D721Med (cell line): Measurements from ENCODE around the gene NLGN1.

Experiments
- DNase-seq: peaks from one replicate; pipeline ENCODE4 v3.0.0; 2011; ENCODE audit warnings: low spot score; ENCODE audit not compliant: insufficient read length
- FAIRE-seq: peaks from 2 replicates; lab custom pipeline; 2011; peaks lifted over from hg19 to GRCh38; lab: Jason Lieb, UNC
- CTCF ChIP-seq: IDR thresholded peaks from 2 replicates; pipeline ENCODE4 v1.5.1; 2012; ENCODE audit warnings: mild to moderate bottlenecking, control low read depth; ENCODE audit not compliant: insufficient read depth; ENCODE audit errors: missing control alignments

Gene NLGN1

GRCh38 chr3:173395412-173396181 is 1.9 kb upstream of the NLGN1 start:
- DNase-seq (no peak), FAIRE-seq (no peak)
- TF ChIP-seq CTCF: no peak

- FAIRE-seq (no peak), DNase-seq (no peak)
- TF ChIP-seq CTCF: no peak
Measured at GRCh38 chr3:173396191-173397041, 1.1 kb upstream of the NLGN1 start.

GRCh38 chr3:173398111-173398479 is 551 bp downstream of the NLGN1 start:
- TF ChIP-seq CTCF: no peak
- no peak for FAIRE-seq
- no peak for DNase-seq

GRCh38 chr3:173399044-173399443 is 1.5 kb downstream of the NLGN1 start:
- DNase-seq (no peak), FAIRE-seq (peak; percentile 82)
- TF ChIP-seq CTCF: no peak

- no peak for FAIRE-seq
- DNase-seq: no peak
- TF ChIP-seq CTCF: no peak
Measured at GRCh38 chr3:173401369-173401768, 3.8 kb downstream of the NLGN1 start.

- no peak for TF ChIP-seq CTCF
- FAIRE-seq: no peak
- no peak for DNase-seq
Measured at GRCh38 chr3:173402656-173403055, 5.1 kb downstream of the NLGN1 start.

GRCh38 chr3:173403376-173403775 is 5.8 kb downstream of the NLGN1 start:
- no peak for DNase-seq
- TF ChIP-seq CTCF: no peak
- no peak for FAIRE-seq
